Thyroid gland (tissue), 4 donors: ENCODE data around the gene PRKAA1. TPM values are rescaled to one million over a fixed set of nuclear protein-coding genes. Genes with fewer than 3 reads are reported as not detected.
A peak's percentile ranks its signal among the peaks of the same experiment; 100 is the strongest.

Source experiments
- DNase-seq, 2 donors: peaks; one replicate each; pipeline ENCODE4 v3.0.0-alpha.2; 2019
- H3K27ac ChIP-seq, 3 donors: fragments of 200-600 bp; sonication (generic); 1 replicate in 2 of 3; 2 replicates in 1 of 3; pipeline ENCODE4 v1.5.1; 2016 to 2019; ENCODE audit warnings: mild to moderate bottlenecking in 1 of 3, moderate library complexity in 1 of 3
- H3K27me3 ChIP-seq: fragments of 200-600 bp; sonication (generic); one replicate; pipeline ENCODE4 v1.5.1; 2019
- H3K36me3 ChIP-seq, 2 donors: fragments of 200-600 bp; sonication (generic); one replicate each; pipeline ENCODE4 v1.5.1; 2016 to 2019
- H3K4me1 ChIP-seq, 2 donors: fragments of 200-600 bp; sonication (generic); one replicate each; pipeline ENCODE4 v1.5.1; 2017 to 2019
- H3K4me3 ChIP-seq, 3 donors: fragments of 200-600 bp; sonication (generic); replicated peaks in 1 of 3; 1 replicate in 2 of 3; 2 replicates in 1 of 3; pipeline ENCODE4 v1.5.1; 2016; ENCODE audit warnings: mild to moderate bottlenecking in 1 of 3
- H3K9me3 ChIP-seq: fragments of 200-600 bp; sonication (generic); one replicate; pipeline ENCODE4 v1.5.1; 2017
- CTCF ChIP-seq, 6 experiments: fragments of 200-600 bp in 3 of 6; fragments of 450-650 bp in 3 of 6; sonication (generic) in 3 of 6; IDR thresholded peaks; one replicate each; pipeline ENCODE4 v1.5.1; 2016 to 2019; ENCODE audit warnings: antibody characterized with exemption in 6 of 6, mild to moderate bottlenecking in 2 of 6, inconsistent platforms in 1 of 6, moderate library complexity in 1 of 6
- POLR2A ChIP-seq, 2 donors: fragments of 450-650 bp; IDR thresholded peaks; one replicate each; pipeline ENCODE4 v1.6.1; 2017; ENCODE audit warnings: antibody characterized with exemption in 2 of 2, mild to moderate bottlenecking in 2 of 2, moderate library complexity in 1 of 2
- WGBS, 2 donors: methylation state at CpG; one replicate each; pipeline ENCODE4 v1.1.5; 2017; 5-methylcytosine and 5-hydroxymethylcytosine counted together
- intact Hi-C: fragments of 100-400 bp; cut with DNase I; formaldehyde crosslinking; loops from one replicate; pipeline ENCODE4 v1.15.1; 2023
- total RNA-seq, 4 donors: library from RNA; depleted of rRNA; stranded (reverse); fragments of >200 nt; gene quantifications; one replicate each; pipeline ENCODE4 v1.2.3, GENCODE V29; 2016

The PRKAA1 gene
- total RNA-seq, 4 donors from 2014 or later = 83.1 to 134 (median 116) TPM

- TF ChIP-seq CTCF (IDR thresholded peaks at IDR 0.05) (no peak), POLR2A (IDR thresholded peaks at IDR 0.05) (peak in 1 of 2 donors; percentile 53)
- intact Hi-C loops = no loop called here
- DNase-seq = peak in 1 of 2 donors; percentile 14
- no peaks in the 10 kb centered on the region for H3K27me3 ChIP-seq
- H3K9me3 ChIP-seq = no peaks in the 10 kb centered on the region
- 22 to 25% methylated on average over 9 of the region's 9 CpGs for WGBS, 2 donors
- H3K4me1 ChIP-seq = peaks cover 13 to 16% of the 10 kb centered on the region in 2 donors
- no peaks in the 10 kb centered on the region for H3K36me3 ChIP-seq
- peak within 1 kb of the TSS in 2 of 3 donors; percentile 11 to 27 for H3K4me3 ChIP-seq
- peak within 1 kb of the TSS; percentile 84 to 95 (median 86) for H3K27ac ChIP-seq
Measured at GRCh38 chr5:40841068-40841805, 43.1 kb upstream of the PRKAA1 start, which contains the start of gene CARD6. Gene CARD6 (plus strand): TSS chr5:40841367. CDS start chr5:40841383, 16 bp downstream.

- no peaks in the 10 kb centered on the region for H3K27me3 ChIP-seq
- WGBS, 2 donors = 89 to 90% methylated on average over 6 of the region's 6 CpGs
- intact Hi-C loops = loop anchor here (5.0 kb wide), 1 partner anchor 39 kb away; no protein-coding TSS in a partner anchor
- peaks cover 20 to 32% of the 10 kb centered on the region in 2 donors for H3K4me1 ChIP-seq
- peaks cover 3 to 6% of the 10 kb centered on the region in 2 donors for H3K36me3 ChIP-seq
- H3K9me3 ChIP-seq = no peaks in the 10 kb centered on the region
- no peak for TF ChIP-seq POLR2A (IDR thresholded peaks at IDR 0.05)
- TF ChIP-seq CTCF (IDR thresholded peaks at IDR 0.05) = no peak
- no peak for DNase-seq
- no peak overlapping the region for H3K4me3 ChIP-seq
- H3K27ac ChIP-seq = no peak overlapping the region
Measured at GRCh38 chr5:40838086-40838485, 39.9 kb upstream of the PRKAA1 start.

- peak in 1 of 6 experiments; percentile 3 for TF ChIP-seq CTCF (IDR thresholded peaks at IDR 0.05)
- peak; percentile 2 to 94 for TF ChIP-seq POLR2A (IDR thresholded peaks at IDR 0.05)
- intact Hi-C loops = loop anchor here (5.0 kb wide), 1 partner anchor 42 kb away; no protein-coding TSS in a partner anchor
- peak; percentile 96 for DNase-seq
- Histone ChIP-seq H3K9me3 (no peaks in the 10 kb centered on the region), H3K27me3 (no peaks in the 10 kb centered on the region), H3K4me3 (peak within 1 kb of the TSS; percentile 68 to 91 (median 74)), H3K27ac (peak within 1 kb of the TSS; percentile 95 to 99 (median 98)), H3K4me1 (peaks cover 14 to 22% of the 10 kb centered on the region in 2 donors), H3K36me3 (peaks cover 32 to 34% of the 10 kb centered on the region in 2 donors)
- 3 to 6% methylated on average over 25 to 61 of the region's 61 CpGs for WGBS, 2 donors
Measured at GRCh38 chr5:40834849-40835787, 36.9 kb upstream of the PRKAA1 start, which contains the start of gene RPL37. Gene RPL37 (minus strand): TSS chr5:40835222. CDS start chr5:40835185, 37 bp downstream.

- peak; percentile 23 to 25 for DNase-seq
- intact Hi-C loops = no loop called here
- 1 to 2% methylated on average over 21 of the region's 21 CpGs for WGBS, 2 donors
Measured at GRCh38 chr5:40834391-40834848, 36.2 kb upstream of the PRKAA1 start.

More at GRCh38 chr5:40834391-40834848, 36.2 kb upstream of the PRKAA1 start:
- H3K9me3 ChIP-seq = no peaks in the 10 kb centered on the region
- peak overlapping the region; percentile 95 to 99 (median 98) for H3K27ac ChIP-seq
- peak overlapping the region; percentile 68 to 74 (median 70) for H3K4me3 ChIP-seq
- H3K27me3 ChIP-seq = no peaks in the 10 kb centered on the region
- peaks cover 14 to 22% of the 10 kb centered on the region in 2 donors for H3K4me1 ChIP-seq
- no peak for TF ChIP-seq POLR2A (IDR thresholded peaks at IDR 0.05)
- no peak for TF ChIP-seq CTCF (IDR thresholded peaks at IDR 0.05)
- H3K36me3 ChIP-seq = peaks cover 38% of the 10 kb centered on the region in 2 donors
